GM12872 (cell line): ENCODE data around the gene MOK.

Experiments
- TF ChIP-seq, protein P1 (sequence below): IDR thresholded peaks from 3 replicates; pipeline ENCODE4 v1.5.1; 2011; ENCODE audit warnings: low read depth, mild to moderate bottlenecking, low read length, moderate library complexity; ENCODE audit not compliant: insufficient read depth

The MOK gene

DNA sequence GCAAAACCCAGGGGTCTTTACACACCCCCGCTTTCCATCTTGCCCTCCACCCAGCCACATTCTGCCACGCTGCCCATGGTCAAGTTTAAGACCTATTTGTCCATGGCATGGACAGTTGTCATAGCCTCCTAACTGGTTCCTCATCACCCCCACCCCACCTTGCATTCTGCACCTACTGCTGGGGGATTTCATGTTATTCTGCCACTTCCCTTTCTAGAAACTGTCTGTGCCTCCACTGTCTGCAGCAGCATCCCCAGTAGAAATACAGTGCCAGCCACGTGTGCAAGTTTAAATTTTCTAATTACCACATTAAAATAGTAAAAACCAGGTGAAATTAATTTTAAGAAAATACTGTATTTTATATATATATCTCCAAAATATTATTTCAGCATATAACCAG lies 102.0 kb downstream of the MOK start:
- TF ChIP-seq, protein P1, sequence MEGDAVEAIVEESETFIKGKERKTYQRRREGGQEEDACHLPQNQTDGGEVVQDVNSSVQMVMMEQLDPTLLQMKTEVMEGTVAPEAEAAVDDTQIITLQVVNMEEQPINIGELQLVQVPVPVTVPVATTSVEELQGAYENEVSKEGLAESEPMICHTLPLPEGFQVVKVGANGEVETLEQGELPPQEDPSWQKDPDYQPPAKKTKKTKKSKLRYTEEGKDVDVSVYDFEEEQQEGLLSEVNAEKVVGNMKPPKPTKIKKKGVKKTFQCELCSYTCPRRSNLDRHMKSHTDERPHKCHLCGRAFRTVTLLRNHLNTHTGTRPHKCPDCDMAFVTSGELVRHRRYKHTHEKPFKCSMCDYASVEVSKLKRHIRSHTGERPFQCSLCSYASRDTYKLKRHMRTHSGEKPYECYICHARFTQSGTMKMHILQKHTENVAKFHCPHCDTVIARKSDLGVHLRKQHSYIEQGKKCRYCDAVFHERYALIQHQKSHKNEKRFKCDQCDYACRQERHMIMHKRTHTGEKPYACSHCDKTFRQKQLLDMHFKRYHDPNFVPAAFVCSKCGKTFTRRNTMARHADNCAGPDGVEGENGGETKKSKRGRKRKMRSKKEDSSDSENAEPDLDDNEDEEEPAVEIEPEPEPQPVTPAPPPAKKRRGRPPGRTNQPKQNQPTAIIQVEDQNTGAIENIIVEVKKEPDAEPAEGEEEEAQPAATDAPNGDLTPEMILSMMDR = no peak

DNA sequence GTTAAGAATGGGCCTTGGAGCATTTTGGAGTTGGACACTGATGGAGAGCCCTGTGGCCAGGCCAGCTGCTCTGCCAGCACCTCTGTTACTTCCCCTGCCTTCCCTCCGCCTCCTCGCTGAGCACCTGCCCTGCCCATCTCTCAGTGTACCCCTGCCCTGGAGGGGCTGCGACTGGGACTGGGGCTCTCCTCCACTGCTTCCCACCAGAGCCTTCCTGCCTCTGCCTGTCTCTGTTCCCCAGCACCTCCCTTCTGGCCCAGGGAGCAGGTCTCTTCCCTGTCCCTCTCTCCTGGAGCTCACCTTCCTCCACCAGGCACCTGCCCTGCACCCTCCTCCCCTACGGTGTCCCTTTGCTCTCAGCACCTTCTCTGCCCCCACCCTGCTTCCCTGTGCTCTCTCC lies 103.2 kb downstream of the MOK start:
- TF ChIP-seq, protein P1 = no peak

DNA sequence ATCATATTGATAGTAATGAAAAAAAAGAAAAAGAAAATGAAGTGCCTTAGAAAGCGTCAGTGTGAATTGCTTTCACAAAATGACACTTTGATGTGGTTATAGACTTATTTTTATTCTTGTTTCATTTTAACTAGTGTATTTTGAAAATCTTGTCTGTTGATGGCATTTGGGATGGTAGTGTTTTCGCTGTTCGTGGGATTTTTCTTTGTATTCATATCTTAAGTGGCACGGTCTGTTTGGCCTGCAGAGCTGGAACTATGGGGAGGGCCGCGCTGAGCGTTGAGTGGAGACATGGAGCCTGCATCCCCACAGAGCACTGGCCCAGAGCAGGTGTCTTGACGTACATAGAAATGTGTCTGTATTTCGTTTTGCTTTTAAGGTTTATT lies 103.6 kb downstream of the MOK start:
- TF ChIP-seq, protein P1 = no peak

DNA sequence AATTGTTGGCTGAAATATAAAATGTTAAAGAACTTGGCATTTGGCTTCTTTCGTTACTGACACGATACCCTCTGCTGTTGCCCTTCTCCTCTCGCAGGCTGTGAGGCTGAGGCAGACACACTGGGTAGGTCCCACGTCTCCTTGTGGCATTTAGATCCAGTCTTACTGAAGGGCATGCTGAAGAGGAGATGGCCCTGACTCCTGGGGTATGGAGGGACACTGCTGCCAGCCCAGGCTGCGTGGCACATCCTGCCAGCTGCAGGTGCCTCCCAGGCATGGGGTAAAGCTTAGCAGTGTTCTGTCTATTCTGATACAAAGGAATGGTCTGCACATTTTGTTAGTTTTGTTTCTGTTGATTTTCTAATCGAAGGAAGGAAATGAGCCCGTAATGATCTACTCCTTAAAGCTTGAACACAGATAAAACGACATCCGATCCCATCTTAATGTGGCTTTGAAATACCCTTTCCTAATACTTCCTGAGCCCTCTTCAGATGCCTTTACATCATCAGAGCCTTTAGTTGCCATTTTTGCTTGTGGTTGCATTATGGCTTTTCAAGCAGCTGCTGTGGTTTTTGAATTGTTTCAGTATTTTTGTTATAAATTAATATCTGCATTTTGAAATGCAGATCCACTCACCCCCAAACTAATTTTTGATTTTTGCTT lies 104.1 kb downstream of the MOK start:
- TF ChIP-seq, protein P1 = no peak

DNA sequence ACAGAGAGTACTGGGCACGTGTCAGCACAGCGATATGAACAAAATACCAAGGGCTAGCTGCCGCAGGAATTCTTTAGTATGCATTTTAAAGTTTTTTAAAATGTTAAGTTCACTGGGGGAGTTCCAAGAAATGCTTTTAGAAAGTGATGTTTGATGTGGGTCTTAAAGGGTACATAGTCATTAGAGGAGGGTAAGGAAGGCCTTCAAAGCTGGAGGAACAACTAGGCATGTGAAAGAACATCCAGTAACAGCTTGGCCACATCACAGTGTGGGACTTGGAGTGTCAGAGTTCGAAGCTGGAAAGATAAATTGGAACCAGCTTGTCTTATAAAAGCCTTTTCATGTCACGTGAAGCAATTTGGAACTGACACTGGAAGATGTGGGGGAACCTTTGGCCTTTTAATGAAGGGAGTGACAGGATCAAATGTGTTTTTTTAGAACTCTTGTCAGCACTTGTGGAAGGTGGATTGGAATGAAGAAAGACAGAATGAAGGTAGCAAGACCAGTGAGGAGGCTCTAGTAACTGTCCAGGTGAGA lies 107.6 kb downstream of the MOK start:
- TF ChIP-seq, protein P1 = no peak

DNA sequence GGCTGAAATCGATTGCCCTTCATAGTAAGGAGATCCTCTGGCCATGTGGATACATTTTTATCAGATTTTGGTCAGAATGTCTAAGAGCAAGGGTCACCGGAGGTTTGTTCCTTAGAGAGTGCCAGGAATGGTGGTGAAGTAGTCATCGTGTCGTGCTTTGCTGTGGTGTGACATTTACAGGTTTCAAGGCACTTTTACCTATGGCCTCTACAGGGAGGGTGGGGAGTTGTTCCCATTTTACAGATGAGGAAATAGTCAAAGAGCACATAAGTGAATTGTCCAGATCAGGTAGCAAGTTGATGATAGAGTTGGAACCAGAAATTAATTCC lies 108.1 kb downstream of the MOK start:
- TF ChIP-seq, protein P1 = no peak

DNA sequence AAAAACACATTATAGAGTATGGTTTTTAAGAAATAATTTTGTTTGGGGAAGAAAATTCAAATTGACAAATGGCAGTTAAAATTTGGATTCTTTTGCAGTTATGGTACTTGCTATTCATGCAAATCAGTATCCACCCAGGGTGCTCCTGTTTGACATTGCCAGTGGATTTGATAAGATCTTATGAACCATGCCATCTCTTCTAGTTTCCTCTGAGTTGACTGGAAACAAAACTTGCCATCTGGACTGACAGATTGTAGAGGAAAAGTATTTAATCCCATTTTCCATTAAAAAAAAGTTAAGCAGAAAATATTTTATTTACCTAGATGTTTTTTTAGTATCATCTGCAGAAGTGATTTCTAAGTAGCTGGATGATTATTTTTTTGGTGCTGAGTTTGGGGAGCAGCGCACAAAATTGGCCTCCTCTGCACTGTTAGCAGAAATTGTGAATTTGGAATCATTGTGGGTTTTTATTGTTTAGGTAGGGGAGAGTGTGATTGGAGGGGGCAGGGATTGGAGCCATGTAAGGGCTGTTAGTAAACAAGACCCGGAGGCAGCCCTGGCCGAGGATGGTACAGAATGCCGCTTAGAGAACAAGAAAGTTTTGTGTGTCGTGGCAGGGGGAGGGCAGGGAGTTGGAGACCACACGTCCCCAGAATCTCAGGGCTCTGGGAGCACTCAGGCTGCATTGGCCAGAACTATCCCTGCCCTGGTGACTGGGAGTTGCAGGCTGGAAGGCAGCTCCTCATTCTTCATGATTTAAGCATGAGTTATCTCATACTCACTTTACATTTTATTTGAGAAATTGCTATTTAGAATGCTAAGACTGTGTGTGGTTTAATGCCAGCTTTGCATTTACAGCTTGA lies 108.7 kb downstream of the MOK start:
- TF ChIP-seq, protein P1 = no peak
